ENCODE results near the gene PRRT1B.

Gene PRRT1B

DNA sequence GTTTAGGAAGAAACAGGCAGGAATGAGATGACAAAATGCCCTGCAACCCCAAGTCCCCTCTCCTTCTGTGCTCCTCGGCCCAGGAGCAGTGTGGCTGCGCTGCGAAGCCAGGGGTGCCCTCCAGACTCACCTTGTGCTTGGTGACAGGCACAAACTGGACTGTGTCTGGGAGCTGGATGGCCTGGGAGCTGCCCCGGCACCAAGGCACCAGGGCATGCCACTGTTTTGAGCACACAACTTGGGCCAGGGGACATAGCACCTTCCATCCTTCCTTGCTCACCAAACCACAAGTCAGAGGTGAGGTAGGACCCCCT is 51.1 kb downstream of the PRRT1B start:
- DNase-seq (ENCODE audit: low read depth in 2 of 2), result no peak

DNA sequence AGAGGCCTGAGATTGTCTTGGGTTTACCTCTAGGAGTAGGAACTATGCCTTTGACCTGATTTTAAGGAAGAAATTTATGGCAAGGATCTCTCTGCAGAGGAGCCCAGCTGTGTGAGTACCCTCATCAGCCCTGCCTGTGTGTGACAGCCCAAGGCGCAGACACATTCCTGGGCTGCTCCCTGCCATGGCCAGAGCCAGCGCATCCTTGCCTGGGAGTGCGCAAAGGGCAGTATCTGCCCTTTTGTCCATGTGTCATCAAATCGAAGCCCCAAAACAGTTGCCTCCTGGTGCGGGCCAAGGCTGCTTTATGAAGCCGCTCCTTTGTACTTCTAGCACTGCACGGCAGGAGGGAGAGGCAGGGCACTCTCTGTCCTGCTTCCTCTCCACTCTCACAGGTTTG is 51.9 kb downstream of the PRRT1B start:
- DNase-seq (ENCODE audit: low read depth in 2 of 2), result no peak

GRCh38 chr9:131598121-131598520 is 52.8 kb downstream of the PRRT1B start:
- no peak for DNase-seq (ENCODE audit: low read depth in 2 of 2)

DNA sequence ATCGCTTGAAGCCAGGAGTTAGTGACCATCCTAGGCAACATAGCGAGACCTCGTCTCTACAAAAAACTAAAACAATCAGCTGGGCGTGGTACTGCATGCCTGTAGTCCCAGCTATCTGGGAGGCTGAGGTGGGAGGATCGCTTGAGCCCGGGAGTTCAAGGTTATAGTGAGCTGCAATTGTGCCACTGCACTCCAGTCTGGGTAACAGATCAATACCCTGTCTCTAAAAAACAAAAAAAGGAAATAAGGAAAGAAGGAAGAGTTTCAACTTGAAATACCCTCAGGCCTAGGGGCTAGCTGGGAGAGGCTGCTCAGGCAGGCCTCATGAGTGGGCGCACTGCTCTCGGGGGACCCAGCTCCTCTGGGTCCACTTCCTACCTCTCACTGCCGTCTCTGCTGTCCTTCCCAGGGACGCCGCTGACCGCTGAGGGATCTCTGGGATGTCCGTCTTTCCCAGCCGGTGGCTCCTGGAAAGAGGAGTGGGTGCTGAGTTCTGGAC is 56.4 kb downstream of the PRRT1B start:
- DNase-seq (ENCODE audit: low read depth in 2 of 2), result no peak

DNA sequence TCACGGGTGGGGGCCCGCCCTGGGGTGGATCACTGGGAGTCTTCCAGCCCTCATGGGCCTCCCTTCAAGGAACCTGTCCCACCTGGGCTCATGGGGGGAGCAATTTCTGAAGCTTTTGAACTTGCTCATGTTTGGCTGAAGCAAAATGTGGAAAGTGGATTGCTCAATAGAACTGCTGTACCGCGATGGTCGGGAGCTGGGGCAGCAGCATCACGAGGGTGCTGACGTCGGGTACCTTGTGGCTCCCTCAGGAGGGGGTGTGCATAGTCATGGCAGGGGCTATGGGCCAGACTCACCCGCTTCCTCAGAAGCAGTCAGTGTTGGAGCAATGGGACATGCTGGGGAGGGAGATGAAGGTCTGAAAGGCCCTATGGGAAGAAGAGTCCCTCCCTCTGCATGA is 57.9 kb downstream of the PRRT1B start:
- DNase-seq (ENCODE audit: low read depth in 2 of 2), result no peak

GRCh38 chr9:131603711-131604439 is 58.6 kb downstream of the PRRT1B start:
- DNase-seq (ENCODE audit: low read depth in 2 of 2), result no peak

- DNase-seq (ENCODE audit: low read depth in 2 of 2), result no peak
These were observed 60.7 kb downstream of the PRRT1B start for GRCh38 chr9:131605770-131606590.

DNA sequence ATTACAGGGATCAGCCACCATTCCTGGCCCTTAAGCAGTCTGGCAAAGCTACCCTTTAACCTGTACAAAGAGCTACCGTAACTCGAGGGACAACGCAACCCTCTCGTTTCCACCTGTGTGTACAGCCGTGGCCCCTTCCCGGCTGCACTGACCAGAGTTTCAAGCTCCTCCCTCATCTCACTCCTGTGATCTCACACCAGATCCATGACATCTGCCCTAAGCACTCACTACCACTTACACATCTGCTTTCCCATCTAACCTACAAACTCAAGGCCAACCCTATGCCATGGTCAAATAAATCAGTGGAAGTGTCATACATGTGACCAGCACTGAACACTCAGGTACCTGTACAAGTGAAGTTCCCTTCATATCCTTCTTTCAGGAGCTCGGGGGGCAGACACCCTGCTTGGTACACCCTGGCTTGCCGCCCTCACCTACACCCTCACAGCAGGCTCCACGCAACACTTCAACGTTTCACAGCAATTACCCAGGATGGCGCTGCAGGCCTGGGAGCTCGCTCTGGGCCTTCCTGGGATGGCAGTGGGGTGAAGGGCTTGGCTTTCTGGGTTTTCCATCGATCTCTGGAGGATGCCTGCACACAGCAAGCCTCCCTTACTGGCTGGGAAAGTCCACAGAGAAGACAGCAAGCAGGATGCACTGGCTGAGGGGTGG is 61.7 kb downstream of the PRRT1B start:
- no peak for DNase-seq (ENCODE audit: low read depth in 2 of 2)

- no peak for DNase-seq (ENCODE audit: low read depth in 2 of 2)
These were observed 62.3 kb downstream of the PRRT1B start for GRCh38 chr9:131607591-131607990.

- no peak for DNase-seq (ENCODE audit: low read depth in 2 of 2)
These were observed 63.2 kb downstream of the PRRT1B start for GRCh38 chr9:131608493-131609037.

Measured in stimulated activated CD8-positive, alpha-beta memory T cell treated with anti-CD3 and anti-CD28 coated beads, Interleukin-15, amount 100 ng/mL, for 4 hours (primary cell).